Transverse colon (tissue), 4 donors: ENCODE results near the gene NOL7.

Source experiments
- CTCF ChIP-seq, 5 experiments: fragments of 200-600 bp in 3 of 5; fragments of 450-650 bp in 2 of 5; sonication (generic) in 3 of 5; IDR thresholded peaks; 1 replicate in 2 of 5; 2 replicates in 3 of 5; pipeline ENCODE4 v1.5.1; 2016 to 2017; ENCODE audit warnings: antibody characterized with exemption in 5 of 5, inconsistent platforms in 3 of 5, mild to moderate bottlenecking in 2 of 5, moderate library complexity in 1 of 5
- POLR2A ChIP-seq: fragments of 450-650 bp; IDR thresholded peaks from one replicate; pipeline ENCODE4 v1.6.1; 2016; ENCODE audit warnings: antibody characterized with exemption, mild to moderate bottlenecking, moderate library complexity
- POLR2AphosphoS5 ChIP-seq, 3 donors: sonication (generic); formaldehyde crosslinking; IDR thresholded peaks; one replicate each; pipeline ENCODE4 v1.6.1; 2016; ENCODE audit warnings: antibody characterized with exemption in 3 of 3

GRCh38 chr6:13660273-13660672, 45.1 kb downstream of the NOL7 start:
- TF ChIP-seq CTCF (IDR thresholded peaks at IDR 0.05), result no peak
- TF ChIP-seq POLR2A, result no peak
- TF ChIP-seq POLR2AphosphoS5 (IDR thresholded peaks at IDR 0.05), result no peak
